Thyroid gland (tissue), 4 donors: ENCODE measurements around the gene DERL3. TPM values are rescaled to one million over a fixed set of nuclear protein-coding genes. Genes with fewer than 3 reads are reported as not detected.

Experiments
- DNase-seq, 2 donors: peaks; one replicate each; pipeline ENCODE4 v3.0.0-alpha.2; 2019
- H3K27ac ChIP-seq, 3 donors: fragments of 200-600 bp; sonication (generic); 1 replicate in 2 of 3; 2 replicates in 1 of 3; pipeline ENCODE4 v1.5.1; 2016 to 2019; ENCODE audit warnings: mild to moderate bottlenecking in 1 of 3, moderate library complexity in 1 of 3
- H3K27me3 ChIP-seq: fragments of 200-600 bp; sonication (generic); one replicate; pipeline ENCODE4 v1.5.1; 2019
- H3K36me3 ChIP-seq, 2 donors: fragments of 200-600 bp; sonication (generic); one replicate each; pipeline ENCODE4 v1.5.1; 2016 to 2019
- H3K4me1 ChIP-seq, 2 donors: fragments of 200-600 bp; sonication (generic); one replicate each; pipeline ENCODE4 v1.5.1; 2017 to 2019
- H3K4me3 ChIP-seq, 3 donors: fragments of 200-600 bp; sonication (generic); replicated peaks in 1 of 3; 1 replicate in 2 of 3; 2 replicates in 1 of 3; pipeline ENCODE4 v1.5.1; 2016; ENCODE audit warnings: mild to moderate bottlenecking in 1 of 3
- H3K9me3 ChIP-seq: fragments of 200-600 bp; sonication (generic); one replicate; pipeline ENCODE4 v1.5.1; 2017
- CTCF ChIP-seq, 6 experiments: fragments of 200-600 bp in 3 of 6; fragments of 450-650 bp in 3 of 6; sonication (generic) in 3 of 6; IDR thresholded peaks; one replicate each; pipeline ENCODE4 v1.5.1; 2016 to 2019; ENCODE audit warnings: antibody characterized with exemption in 6 of 6, mild to moderate bottlenecking in 2 of 6, inconsistent platforms in 1 of 6, moderate library complexity in 1 of 6
- POLR2A ChIP-seq, 2 donors: fragments of 450-650 bp; IDR thresholded peaks; one replicate each; pipeline ENCODE4 v1.6.1; 2017; ENCODE audit warnings: antibody characterized with exemption in 2 of 2, mild to moderate bottlenecking in 2 of 2, moderate library complexity in 1 of 2
- WGBS, 2 donors: methylation state at CpG; one replicate each; pipeline ENCODE4 v1.1.5; 2017; 5-methylcytosine and 5-hydroxymethylcytosine counted together
- intact Hi-C: fragments of 100-400 bp; cut with DNase I; formaldehyde crosslinking; loops from one replicate; pipeline ENCODE4 v1.15.1; 2023
- total RNA-seq, 4 donors: library from RNA; depleted of rRNA; stranded (reverse); fragments of >200 nt; gene quantifications; one replicate each; pipeline ENCODE4 v1.2.3, GENCODE V29; 2016

DERL3 gene
- total RNA-seq, 4 donors from 2014 or later: 1.6 to 15.9 (median 4.1) TPM

DNA sequence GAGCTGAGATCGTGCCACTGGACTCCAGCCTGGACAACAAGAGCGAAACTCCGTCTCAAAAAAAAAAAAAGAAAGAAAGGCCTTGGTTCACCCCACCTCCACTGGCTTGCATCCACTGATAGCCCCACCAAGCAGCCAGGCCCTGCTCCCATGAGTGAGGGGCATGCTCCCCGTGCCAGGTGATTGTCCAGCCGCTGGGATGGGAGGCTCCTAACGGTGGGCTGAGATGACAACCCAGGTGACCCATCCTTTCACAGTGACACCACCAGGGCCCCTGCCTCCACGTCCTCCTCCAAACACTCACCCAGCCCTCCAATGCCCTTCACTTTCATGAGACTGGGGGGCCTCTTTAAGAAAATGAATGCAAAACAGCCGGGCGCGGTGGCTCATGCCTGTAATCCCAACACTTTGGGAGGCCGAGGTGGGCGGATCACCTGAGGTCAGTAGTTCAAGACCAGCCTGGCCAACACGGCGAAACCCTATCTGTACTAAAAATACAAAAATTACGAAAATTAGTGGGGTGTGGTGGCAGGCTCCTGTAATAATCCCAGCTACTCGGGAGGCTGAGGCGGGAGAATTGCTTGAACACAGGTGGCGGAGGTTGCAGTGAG is 8.6 kb upstream of the DERL3 start:
- TF ChIP-seq CTCF (IDR thresholded peaks at IDR 0.05) (no peak), POLR2A (IDR thresholded peaks at IDR 0.05) (no peak)
- Histone ChIP-seq H3K4me3 (no peak overlapping the region), H3K27ac (no peak overlapping the region), H3K9me3 (no peaks in the 10 kb centered on the region), H3K4me1 (peaks cover 10 to 30% of the 10 kb centered on the region in 2 donors), H3K27me3 (no peaks in the 10 kb centered on the region), H3K36me3 (no peaks in the 10 kb centered on the region)
- intact Hi-C loops: loop anchor here (5.0 to 10.0 kb wide), 2 partner anchors 80 to 303 kb away; partner anchors contain the start of gene CHCHD10
- WGBS, 2 donors: 92 to 93% methylated on average over 17 to 18 of the region's 18 CpGs
- no peak for DNase-seq

DNA sequence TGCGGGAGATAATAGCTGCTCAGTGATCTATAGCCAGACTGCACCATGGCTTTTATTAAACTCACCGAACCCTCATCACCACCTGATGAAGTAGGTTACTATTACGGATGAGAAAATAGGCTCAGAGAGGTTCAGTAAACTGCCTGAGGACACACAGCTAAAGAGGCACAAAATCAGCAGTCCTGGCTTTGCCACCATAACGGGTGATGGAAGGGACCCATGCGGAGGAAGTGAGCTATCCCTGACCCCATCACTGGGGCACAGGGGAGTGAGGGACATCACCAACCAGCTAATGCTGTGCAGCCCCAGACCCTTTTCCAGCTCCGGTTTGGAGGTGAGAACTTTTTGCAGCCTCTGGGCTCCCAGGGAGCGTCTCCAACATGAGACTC is 7.3 kb upstream of the DERL3 start:
- Histone ChIP-seq H3K27ac (peak overlapping the region in 1 of 3 donors; percentile 69), H3K4me3 (no peak overlapping the region), H3K4me1 (peaks cover 10 to 30% of the 10 kb centered on the region in 2 donors), H3K36me3 (no peaks in the 10 kb centered on the region), H3K27me3 (no peaks in the 10 kb centered on the region), H3K9me3 (no peaks in the 10 kb centered on the region)
- WGBS, 2 donors: 85 to 92% methylated on average over 6 to 7 of the region's 7 CpGs
- TF ChIP-seq CTCF (IDR thresholded peaks at IDR 0.05) (no peak), POLR2A (IDR thresholded peaks at IDR 0.05) (no peak)
- intact Hi-C loops: loop anchor here (5.0 to 10.0 kb wide), 2 partner anchors 79 to 301 kb away; partner anchors contain the start of gene CHCHD10
- DNase-seq: no peak

DNA sequence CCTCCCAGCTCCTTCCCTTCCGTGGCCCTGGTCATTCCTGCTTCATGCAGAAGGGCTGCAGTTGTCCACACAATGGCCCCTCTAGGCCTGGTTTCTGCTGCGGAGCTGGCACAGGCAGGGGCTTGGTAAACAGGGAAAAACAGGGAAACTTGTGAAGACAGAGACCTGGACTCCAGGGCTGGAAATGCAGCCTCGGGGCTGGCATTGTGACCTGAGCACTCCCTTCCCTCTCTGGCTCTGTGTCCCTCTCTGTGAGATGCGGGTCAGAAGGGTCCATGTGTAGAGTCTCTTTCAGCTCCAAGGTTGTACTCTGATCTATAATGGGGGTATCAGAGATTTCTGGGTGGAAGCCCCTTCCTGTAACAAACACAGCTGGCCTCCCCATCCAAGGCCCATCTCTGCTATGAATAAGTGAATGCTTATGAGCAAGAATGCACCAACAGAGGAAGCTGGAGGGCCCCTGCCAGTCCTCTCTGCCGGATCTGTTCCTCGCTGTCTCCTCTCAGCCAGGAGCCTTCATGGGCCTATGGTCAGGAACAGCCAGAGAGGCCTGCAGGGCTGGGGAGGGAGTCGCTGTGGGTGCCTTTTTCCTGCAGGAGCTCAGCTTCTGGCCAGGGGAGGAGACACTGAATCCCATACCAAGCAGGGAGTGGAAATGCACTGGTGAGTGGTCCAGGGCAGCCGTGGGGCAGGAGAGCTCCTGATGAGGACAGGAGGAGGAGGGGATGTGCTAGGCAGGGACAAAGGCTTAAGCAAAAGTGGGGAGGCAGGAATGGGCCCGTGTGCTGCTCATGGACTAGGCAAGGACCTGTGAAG is 6.7 kb upstream of the DERL3 start:
- Histone ChIP-seq H3K27ac (peak overlapping the region in 2 of 3 donors; percentile 58 to 69), H3K27me3 (no peaks in the 10 kb centered on the region)
- WGBS, 2 donors: 73 to 82% methylated on average over 9 of the region's 9 CpGs

DNA sequence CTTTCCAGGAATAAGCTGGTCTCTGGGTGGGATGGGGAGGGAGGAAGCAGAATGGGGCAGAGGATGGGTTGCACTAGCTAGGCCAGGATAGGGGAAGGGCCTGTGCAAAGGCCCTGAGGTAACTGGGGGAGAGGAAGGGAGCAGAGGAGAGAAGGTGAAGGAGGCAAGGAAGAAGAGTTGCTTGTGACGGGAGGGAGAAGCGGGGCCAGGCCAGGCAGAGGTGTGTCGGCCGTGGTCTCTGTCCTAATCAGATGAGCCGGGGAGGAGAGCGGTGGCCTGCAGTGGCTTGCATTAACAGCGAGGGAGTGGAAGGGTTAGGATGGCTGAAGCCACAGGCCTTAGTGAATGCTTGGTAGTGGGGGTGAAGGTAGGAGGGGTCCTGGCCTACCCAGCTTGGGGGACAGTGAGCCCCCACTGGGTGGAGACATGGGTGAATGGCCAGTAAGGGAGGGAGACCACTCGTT is 6.0 kb upstream of the DERL3 start:
- intact Hi-C loops: loop anchor here (5.0 to 10.0 kb wide), 3 partner anchors 57 to 300 kb away; partner anchors contain the start of genes CHCHD10 and SMARCB1

More for the DNA sequence above, 6.7 kb upstream of the DERL3 start:
- no peak overlapping the region for H3K4me3 ChIP-seq
- peaks cover 10 to 30% of the 10 kb centered on the region in 2 donors for H3K4me1 ChIP-seq
- TF ChIP-seq POLR2A (IDR thresholded peaks at IDR 0.05) (no peak), CTCF (IDR thresholded peaks at IDR 0.05) (no peak)
- H3K9me3 ChIP-seq: no peaks in the 10 kb centered on the region
- no peaks in the 10 kb centered on the region for H3K36me3 ChIP-seq
- intact Hi-C loops: loop anchor here (5.0 to 10.0 kb wide), 2 partner anchors 78 to 301 kb away; partner anchors contain the start of gene CHCHD10
- no peak for DNase-seq

More for the DNA sequence above, 6.0 kb upstream of the DERL3 start:
- Histone ChIP-seq H3K36me3 (no peaks in the 10 kb centered on the region), H3K4me1 (peaks cover 10 to 28% of the 10 kb centered on the region in 2 donors), H3K9me3 (no peaks in the 10 kb centered on the region), H3K4me3 (no peak overlapping the region), H3K27me3 (no peaks in the 10 kb centered on the region), H3K27ac (peak overlapping the region in 2 of 3 donors; percentile 58 to 69)
- 79% methylated on average over 8 of the region's 8 CpGs for WGBS, 2 donors
- no peak for TF ChIP-seq CTCF (IDR thresholded peaks at IDR 0.05)
- no peak for TF ChIP-seq POLR2A (IDR thresholded peaks at IDR 0.05)
- DNase-seq: no peak
